H9 (cell line): ENCODE measurements around the gene GAREM1. TPM values are rescaled to one million over a fixed set of nuclear protein-coding genes. Genes with fewer than 3 reads are reported as not detected.

Experiments used
- DNase-seq: peaks from one replicate; pipeline ENCODE4 v3.0.0-alpha.2; 2017
- H2AFZ ChIP-seq: one replicate; pipeline ENCODE4 v1.6.1; 2013; ENCODE audit warnings: mild to moderate bottlenecking, low read length, control low read depth, moderate library complexity
- H2AK5ac ChIP-seq: 2 replicates; pipeline ENCODE4 v1.6.1; 2013; ENCODE audit warnings: low read length, control low read depth, mixed read lengths; ENCODE audit not compliant: insufficient read length
- H2BK120ac ChIP-seq: one replicate; pipeline ENCODE4 v1.6.1; 2013; ENCODE audit warnings: low read depth, mild to moderate bottlenecking, low read length, control low read depth, inconsistent platforms; ENCODE audit not compliant: poor library complexity, severe bottlenecking
- H2BK12ac ChIP-seq: 2 replicates; pipeline ENCODE4 v1.6.1; 2013; ENCODE audit warnings: low read length, control low read depth, mixed read lengths, low read depth; ENCODE audit not compliant: insufficient read length
- H2BK15ac ChIP-seq: 2 replicates; pipeline ENCODE4 v1.6.1; 2013; ENCODE audit warnings: low read depth, low read length, control low read depth
- H2BK20ac ChIP-seq: one replicate; pipeline ENCODE4 v1.6.1; 2013; ENCODE audit warnings: low read depth, mild to moderate bottlenecking, low read length, control low read depth, inconsistent platforms; ENCODE audit not compliant: poor library complexity, severe bottlenecking
- H2BK5ac ChIP-seq: 2 replicates; pipeline ENCODE4 v1.6.1; 2013; ENCODE audit warnings: low read length, control low read depth, mixed read lengths; ENCODE audit not compliant: insufficient read length
- H3K14ac ChIP-seq: 2 replicates; pipeline ENCODE4 v1.6.1; 2013; ENCODE audit warnings: low read length, control low read depth; ENCODE audit not compliant: insufficient read depth
- H3K18ac ChIP-seq: 2 replicates; pipeline ENCODE4 v1.6.1; 2013; ENCODE audit warnings: low read depth, mild to moderate bottlenecking, mixed read lengths, low read length, control low read depth; ENCODE audit not compliant: insufficient read length
- H3K23ac ChIP-seq: 2 replicates; pipeline ENCODE4 v1.6.1; 2013; ENCODE audit warnings: low read length, control low read depth, mixed read lengths, low read depth; ENCODE audit not compliant: insufficient read length
- H3K23me2 ChIP-seq: 2 replicates; pipeline ENCODE4 v1.6.1; 2013; ENCODE audit warnings: low read depth, mild to moderate bottlenecking, mixed read lengths, low read length, control low read depth; ENCODE audit not compliant: insufficient read length, poor library complexity, severe bottlenecking
- H3K27ac ChIP-seq: 2 replicates; pipeline ENCODE4 v1.5.1; 2013; ENCODE audit warnings: low read length, control low read depth, mixed read lengths, low read depth; ENCODE audit not compliant: insufficient read length
- H3K27me3 ChIP-seq: 2 replicates; pipeline ENCODE4 v1.6.1; 2013; ENCODE audit warnings: low read length, control low read depth, inconsistent platforms; ENCODE audit not compliant: insufficient read depth
- H3K4ac ChIP-seq: 2 replicates; pipeline ENCODE4 v1.6.1; 2013; ENCODE audit warnings: low read depth, mild to moderate bottlenecking, control low read depth, inconsistent platforms, low read length, moderate library complexity
- H3K4me1 ChIP-seq: 2 replicates; pipeline ENCODE4 v1.6.1; 2013; ENCODE audit warnings: low read length, control low read depth, inconsistent platforms; ENCODE audit not compliant: insufficient read depth
- H3K4me2 ChIP-seq: 2 replicates; pipeline ENCODE4 v1.6.1; 2013; ENCODE audit warnings: low read length, control low read depth, mixed read lengths; ENCODE audit not compliant: insufficient read length, insufficient read depth
- H3K56ac ChIP-seq: 2 replicates; pipeline ENCODE4 v1.6.1; 2013; ENCODE audit warnings: low read depth, mild to moderate bottlenecking, mixed read lengths, low read length, control low read depth; ENCODE audit not compliant: insufficient read length
- H3K79me1 ChIP-seq: 2 replicates; pipeline ENCODE4 v1.6.1; 2013; ENCODE audit warnings: low read depth, mild to moderate bottlenecking, moderate library complexity, low read length, control low read depth, inconsistent platforms; ENCODE audit not compliant: insufficient read depth, poor library complexity, severe bottlenecking
- H3K79me2 ChIP-seq: 2 replicates; pipeline ENCODE4 v1.6.1; 2013; ENCODE audit warnings: low read length, control low read depth, inconsistent platforms; ENCODE audit not compliant: insufficient read depth
- H3K9ac ChIP-seq: 2 replicates; pipeline ENCODE4 v1.6.1; 2013; ENCODE audit warnings: low read length, control low read depth, mixed read lengths; ENCODE audit not compliant: insufficient read length; ENCODE audit errors: extremely low read depth
- H3K9me3 ChIP-seq: one replicate; pipeline ENCODE4 v1.6.1; 2013; ENCODE audit warnings: low read depth, low read length, inconsistent platforms; ENCODE audit not compliant: control insufficient read depth
- H3T11ph ChIP-seq: one replicate; pipeline ENCODE4 v1.6.1; 2013; ENCODE audit warnings: mild to moderate bottlenecking, low read length, control low read depth, inconsistent platforms
- H4K20me1 ChIP-seq: one replicate; pipeline ENCODE4 v1.6.1; 2013; ENCODE audit not compliant: control insufficient read depth, insufficient read length, insufficient read depth
- H4K5ac ChIP-seq: 2 replicates; pipeline ENCODE4 v1.6.1; 2013; ENCODE audit warnings: low read depth, mild to moderate bottlenecking, mixed read lengths, low read length, control low read depth; ENCODE audit not compliant: insufficient read length
- H4K8ac ChIP-seq: replicated peaks from 2 replicates; pipeline ENCODE4 v1.6.1; 2013; ENCODE audit warnings: low read length, control low read depth, mixed read lengths, low read depth; ENCODE audit not compliant: insufficient read length
- H4K91ac ChIP-seq: 2 replicates; pipeline ENCODE4 v1.6.1; 2013; ENCODE audit warnings: low read depth, mild to moderate bottlenecking, moderate library complexity, mixed read lengths, low read length, control low read depth; ENCODE audit not compliant: insufficient read length
- H3K27ac Mint-ChIP-seq, 3 experiments: 2 replicates in 2 of 3; 3 replicates in 1 of 3; pipeline ENCODE4 v1.8.0; 2020 to 2021; ENCODE audit warnings: mixed read lengths in 3 of 3, mild to moderate bottlenecking in 1 of 3, moderate library complexity in 1 of 3
- H3K27me3 Mint-ChIP-seq: 2 replicates; pipeline ENCODE4 v1.8.0; 2021; ENCODE audit warnings: low read depth, mild to moderate bottlenecking, moderate library complexity, mixed read lengths
- H3K36me3 Mint-ChIP-seq, 3 experiments: 2 replicates in 2 of 3; 3 replicates in 1 of 3; pipeline ENCODE4 v1.8.0; 2020 to 2021; ENCODE audit warnings: low read depth in 3 of 3, mixed read lengths in 3 of 3; ENCODE audit not compliant: insufficient read depth in 1 of 3
- H3K4me1 Mint-ChIP-seq, 2 experiments: 2 replicates each; pipeline ENCODE4 v1.8.0; 2020; ENCODE audit warnings: mixed read lengths in 2 of 2
- H3K4me3 Mint-ChIP-seq, 2 experiments: 2 replicates in 1 of 2; 3 replicates in 1 of 2; pipeline ENCODE4 v1.8.0; 2020 to 2021; ENCODE audit warnings: mild to moderate bottlenecking in 2 of 2, mixed read lengths in 2 of 2, moderate library complexity in 1 of 2
- H3K9me3 Mint-ChIP-seq, 2 experiments: 2 replicates in 1 of 2; 3 replicates in 1 of 2; pipeline ENCODE4 v1.8.0; 2020; ENCODE audit warnings: mild to moderate bottlenecking in 2 of 2, mixed read lengths in 2 of 2, moderate library complexity in 1 of 2
- CTCF ChIP-seq: fragments of 200-600 bp; sonication (generic); conservative IDR thresholded peaks from 3 replicates; pipeline ENCODE4 v1.8.0; 2021; ENCODE audit warnings: antibody characterized with exemption, mild to moderate bottlenecking
- WGBS: extraction: QIAGEN DNeasy Blood & Tissue Kit; methylation state at CpG from one replicate; pipeline ENCODE4 v1.1.7; 2013; ENCODE audit warnings: missing lambda C conversion rate, low lambda C conversion rate, mixed read lengths; ENCODE audit not compliant: insufficient read length; ENCODE audit errors: extremely low coverage; 5-methylcytosine and 5-hydroxymethylcytosine counted together
- total RNA-seq: library from RNA; stranded (reverse); gene quantifications from 2 replicates; pipeline ENCODE4 v1.2.1, GENCODE V29; 2021

The GAREM1 gene
- total RNA-seq, 1 experiment from 2014 or later, result 4.4 TPM

- Mint-ChIP-seq H3K36me3 (no peaks in the 10 kb centered on the region), H3K27me3 (no peaks in the 10 kb centered on the region; the same call in 1 of the 2 replicates), H3K4me1 (peaks cover 0 to 11% of the 10 kb centered on the region in 2 experiments; a peak in 2 of 4 replicates), H3K4me3 (no peak overlapping the region), H3K27ac (no peak overlapping the region; a peak in 1 of 7 replicates), H3K9me3 (no peaks in the 10 kb centered on the region)
- Histone ChIP-seq H4K5ac (no peak overlapping the region), H3T11ph (no peak overlapping the region), H3K27ac (no peak overlapping the region), H3K27me3 (no peaks in the 10 kb centered on the region), H4K20me1 (no peaks in the 10 kb centered on the region), H3K18ac (no peak overlapping the region), H2AFZ (no peak overlapping the region), H3K23me2 (no peaks in the 10 kb centered on the region), H3K79me2 (no peaks in the 10 kb centered on the region), H2AK5ac (no peak overlapping the region), H3K4me1 (no peaks in the 10 kb centered on the region), H2BK20ac (no peak overlapping the region), H3K4ac (no peak overlapping the region), H2BK120ac (no peak overlapping the region), H3K56ac (no peak overlapping the region), H3K9ac (no peak overlapping the region), H3K23ac (no peak overlapping the region), H4K91ac (no peak overlapping the region), H3K14ac (no peak overlapping the region), H3K9me3 (no peaks in the 10 kb centered on the region), H4K8ac (no peak overlapping the region), H2BK12ac (no peak overlapping the region), H2BK5ac (no peak overlapping the region), H3K4me2 (no peak overlapping the region), H2BK15ac (no peak overlapping the region), H3K79me1 (no peaks in the 10 kb centered on the region)
- DNase-seq, result peak; percentile 33
- no CpG with 5 or more reads among the region's 1 CpG for WGBS
- peak; percentile 67 for TF ChIP-seq CTCF
These were observed 30.9 kb downstream of the GAREM1 start for GRCh38 chr18:32439802-32440201.
